Esophagus squamous epithelium (tissue), 5 donors: ENCODE measurements around the gene KIF26A. TPM values are rescaled to one million over a fixed set of nuclear protein-coding genes. Genes with fewer than 3 reads are reported as not detected.
"Not testable (repeated sequence)": the region's sequence is repeated elsewhere in the genome, so short reads cannot be mapped to it uniquely, and the experiment has no call there.

Experiments
- DNase-seq: peaks from one replicate; lab custom pipeline; 2025; lab: John Stamatoyannopoulos, UW
- H3K27ac ChIP-seq, 4 donors: fragments of 200-600 bp; sonication (generic); one replicate each; pipeline ENCODE4 v1.5.1; 2016 to 2019; ENCODE audit warnings: mild to moderate bottlenecking in 1 of 4
- H3K27me3 ChIP-seq, 4 donors: fragments of 200-600 bp; sonication (generic); 1 replicate in 3 of 4; 2 replicates in 1 of 4; pipeline versions ENCODE4 v1.5.1 to v1.6.0; 2017 to 2021; ENCODE audit warnings: antibody characterized with exemption in 1 of 4
- H3K36me3 ChIP-seq, 3 donors: fragments of 200-600 bp; sonication (generic); one replicate each; pipeline ENCODE4 v1.5.1; 2016 to 2019
- H3K4me1 ChIP-seq, 3 donors: fragments of 200-600 bp; sonication (generic); one replicate each; pipeline ENCODE4 v1.5.1; 2017 to 2019
- H3K4me3 ChIP-seq, 4 donors: fragments of 200-600 bp; sonication (generic); 1 replicate in 3 of 4; 2 replicates in 1 of 4; pipeline ENCODE4 v1.5.1; 2016 to 2019; ENCODE audit warnings: mild to moderate bottlenecking in 2 of 4, moderate library complexity in 1 of 4
- H3K9me3 ChIP-seq, 3 donors: fragments of 200-600 bp; sonication (generic); one replicate each; pipeline ENCODE4 v1.5.1; 2016 to 2019
- CTCF ChIP-seq, 6 experiments: fragments of 450-650 bp in 4 of 6; fragments of 200-600 bp in 2 of 6; sonication (generic) in 2 of 6; IDR thresholded peaks; one replicate each; pipeline ENCODE4 v1.5.1; 2016 to 2019; ENCODE audit warnings: antibody characterized with exemption in 6 of 6, mild to moderate bottlenecking in 4 of 6, moderate library complexity in 4 of 6
- POLR2A ChIP-seq, 4 donors: fragments of 450-650 bp; IDR thresholded peaks; one replicate each; pipeline ENCODE4 v1.6.1; 2017; ENCODE audit warnings: antibody characterized with exemption in 4 of 4, mild to moderate bottlenecking in 4 of 4, moderate library complexity in 3 of 4
- WGBS, 2 donors: methylation state at CpG; one replicate each; pipeline ENCODE4 v1.1.5; 2018; 5-methylcytosine and 5-hydroxymethylcytosine counted together
- intact Hi-C: fragments of 100-400 bp; cut with DNase I; formaldehyde crosslinking; loops from one replicate; pipeline ENCODE4 v1.15.0; 2022
- total RNA-seq, 4 donors: library from RNA; depleted of rRNA; stranded (reverse); fragments of >200 nt; gene quantifications; one replicate each; pipeline ENCODE4 v1.1.0, GENCODE V29; 2016
- donor health status: DM: yes; HTN: yes; CAD: no.

KIF26A gene
- total RNA-seq, 4 donors from 2014 or later, result 0.80 to 2.7 (median 0.96) TPM

GRCh38 chr14:104222396-104223036 is 84.1 kb downstream of the KIF26A start:
- intact Hi-C loops, result no loop called here
- WGBS, 2 donors, result 69 to 95% methylated on average over 3 to 5 of the region's 11 CpGs
- no peak for DNase-seq
- Histone ChIP-seq H3K36me3 (no peaks in the 10 kb centered on the region), H3K27me3 (peaks cover 0 to 52% (median 0%) of the 10 kb centered on the region in 4 donors), H3K4me1 (peaks cover 0 to 20% (median 0%) of the 10 kb centered on the region in 3 donors), H3K9me3 (peaks cover 0 to 12% (median 3%) of the 10 kb centered on the region in 3 donors), H3K27ac (no peak overlapping the region), H3K4me3 (no peak overlapping the region)
- TF ChIP-seq POLR2A (IDR thresholded peaks at IDR 0.05) (no peak), CTCF (IDR thresholded peaks at IDR 0.05) (no peak)

DNA sequence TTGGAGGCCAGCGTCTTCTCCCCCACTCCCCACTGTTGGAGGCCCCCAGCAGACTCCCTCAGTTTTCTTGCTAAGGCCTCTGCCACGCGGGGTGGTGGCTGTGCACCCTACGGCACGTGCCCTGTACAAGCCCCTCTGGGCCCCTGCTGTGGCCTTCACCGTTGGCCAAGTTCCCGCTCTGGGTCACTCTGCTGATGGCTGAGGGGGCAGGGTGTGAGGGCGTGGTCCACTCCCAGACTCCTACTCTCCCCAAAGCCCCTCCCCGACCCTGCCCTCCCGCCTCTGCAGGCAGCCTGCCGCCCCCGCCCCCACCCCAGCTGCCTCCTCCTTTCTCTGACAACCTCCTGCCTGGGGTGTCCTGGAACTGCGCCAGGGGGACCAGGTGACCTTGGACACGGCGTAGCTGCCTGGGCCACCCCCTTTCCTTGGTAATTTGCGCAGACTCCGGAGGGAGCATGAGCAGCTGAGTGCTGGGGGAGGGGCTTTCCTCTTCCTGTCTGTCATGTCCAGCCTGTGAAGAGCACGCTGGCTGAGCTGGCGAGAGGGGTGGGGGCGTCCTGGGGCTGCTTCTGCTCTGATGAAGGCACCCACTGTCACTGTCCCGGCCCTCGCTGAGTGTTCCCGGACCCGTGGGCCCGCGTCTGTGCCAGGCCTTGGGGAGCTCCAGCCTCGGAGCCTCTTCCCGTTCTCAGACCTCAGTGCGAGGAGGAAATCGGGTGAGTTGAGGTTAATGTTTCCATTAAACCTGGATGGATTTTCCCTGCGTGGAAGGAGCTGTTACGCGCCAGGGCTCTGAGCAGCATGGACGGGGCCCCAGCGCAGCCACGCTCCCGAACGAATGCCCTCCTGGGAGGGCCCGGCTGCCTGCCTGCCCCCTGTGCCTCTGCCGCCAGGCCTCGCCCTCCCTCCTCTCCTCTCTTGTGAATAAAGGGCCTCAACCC is 85.0 kb downstream of the KIF26A start:
- TF ChIP-seq CTCF (IDR thresholded peaks at IDR 0.05) (no peak), POLR2A (IDR thresholded peaks at IDR 0.05) (no peak)
- 24 to 62% methylated on average over 5 to 13 of the region's 41 CpGs for WGBS, 2 donors
- Histone ChIP-seq H3K36me3 (no peaks in the 10 kb centered on the region), H3K4me1 (peaks cover 0 to 20% (median 0%) of the 10 kb centered on the region in 3 donors), H3K9me3 (peaks cover 0 to 16% (median 6%) of the 10 kb centered on the region in 3 donors), H3K4me3 (peak overlapping the region in 3 of 4 donors; percentile 9 to 53 (median 35)), H3K27me3 (peaks cover 0 to 52% (median 0%) of the 10 kb centered on the region in 4 donors), H3K27ac (no peak overlapping the region)
- intact Hi-C loops, result no loop called here
- DNase-seq, result no peak

DNA sequence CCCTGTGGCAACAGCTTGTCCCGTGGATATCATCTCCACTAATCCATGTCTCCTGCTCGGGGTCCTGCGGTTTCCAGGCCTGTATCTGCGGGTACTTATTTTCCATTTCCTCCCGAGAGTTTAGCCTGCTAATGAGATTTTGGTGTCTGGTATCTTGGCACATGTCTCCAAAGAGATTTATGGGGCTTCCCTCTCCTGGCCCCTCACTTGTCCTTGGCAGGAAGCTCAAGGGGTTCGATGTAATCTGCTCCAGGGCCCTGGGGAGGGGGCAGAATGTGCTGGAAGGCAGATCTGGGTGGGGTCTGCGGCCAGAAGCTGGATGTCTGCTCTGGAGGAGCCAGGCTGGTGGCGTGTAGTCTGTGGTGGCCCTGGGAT is 85.7 kb downstream of the KIF26A start:
- 18 to 42% methylated on average over 5 to 8 of the region's 8 CpGs for WGBS, 2 donors
- H3K27ac ChIP-seq, result no peak overlapping the region
- peaks cover 0 to 16% (median 6%) of the 10 kb centered on the region in 3 donors for H3K9me3 ChIP-seq
- H3K4me1 ChIP-seq, result peaks cover 0 to 20% (median 0%) of the 10 kb centered on the region in 3 donors
- no peaks in the 10 kb centered on the region for H3K36me3 ChIP-seq
- intact Hi-C loops, result no loop called here
- no peak for DNase-seq
- no peak for TF ChIP-seq CTCF (IDR thresholded peaks at IDR 0.05)
- no peak for TF ChIP-seq POLR2A (IDR thresholded peaks at IDR 0.05)
- H3K4me3 ChIP-seq, result peak overlapping the region in 2 of 4 donors; percentile 35 to 53
- H3K27me3 ChIP-seq, result peaks cover 0 to 52% (median 0%) of the 10 kb centered on the region in 4 donors

DNA sequence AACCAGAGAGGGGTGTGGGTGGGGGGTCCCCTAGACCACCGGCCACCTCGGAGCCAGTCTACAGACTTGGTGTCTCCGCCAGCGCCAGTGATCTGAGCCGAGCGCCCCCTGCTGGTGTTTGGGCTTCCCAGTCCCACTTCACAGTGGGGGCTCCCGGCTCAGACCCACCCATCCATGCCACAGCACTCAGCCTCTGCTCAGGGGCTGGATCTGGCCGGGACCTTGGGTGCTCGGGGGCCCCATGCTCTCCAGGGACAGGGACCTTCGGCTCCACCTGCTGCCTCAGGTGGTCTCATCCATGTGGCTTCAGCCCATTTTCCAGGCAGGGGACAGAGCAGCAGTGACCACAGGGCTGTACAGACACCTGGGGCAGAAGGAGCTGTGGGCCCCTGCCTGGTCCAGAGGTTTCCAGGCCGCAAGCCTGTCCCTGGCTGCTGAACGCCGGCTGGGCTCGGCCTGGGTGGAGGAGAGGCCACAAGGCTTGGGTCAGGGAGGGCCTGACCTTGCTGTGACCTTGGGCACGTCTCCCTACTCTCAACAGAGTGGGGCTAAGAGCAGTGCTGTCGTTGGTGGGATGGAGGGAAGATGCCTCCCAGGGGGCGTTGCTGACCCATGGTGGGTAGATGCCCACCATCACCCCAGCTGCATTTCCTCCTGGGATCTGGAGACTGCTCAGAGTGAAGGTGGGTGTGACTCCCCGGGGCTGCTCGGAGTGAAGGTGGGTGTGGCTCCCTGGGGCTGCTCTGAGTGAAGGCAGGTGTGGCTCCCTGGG is 86.3 kb downstream of the KIF26A start:
- TF ChIP-seq POLR2A (IDR thresholded peaks at IDR 0.05) (no peak), CTCF (IDR thresholded peaks at IDR 0.05) (peak in 2 of 6 experiments; percentile 17 to 33)

DNA sequence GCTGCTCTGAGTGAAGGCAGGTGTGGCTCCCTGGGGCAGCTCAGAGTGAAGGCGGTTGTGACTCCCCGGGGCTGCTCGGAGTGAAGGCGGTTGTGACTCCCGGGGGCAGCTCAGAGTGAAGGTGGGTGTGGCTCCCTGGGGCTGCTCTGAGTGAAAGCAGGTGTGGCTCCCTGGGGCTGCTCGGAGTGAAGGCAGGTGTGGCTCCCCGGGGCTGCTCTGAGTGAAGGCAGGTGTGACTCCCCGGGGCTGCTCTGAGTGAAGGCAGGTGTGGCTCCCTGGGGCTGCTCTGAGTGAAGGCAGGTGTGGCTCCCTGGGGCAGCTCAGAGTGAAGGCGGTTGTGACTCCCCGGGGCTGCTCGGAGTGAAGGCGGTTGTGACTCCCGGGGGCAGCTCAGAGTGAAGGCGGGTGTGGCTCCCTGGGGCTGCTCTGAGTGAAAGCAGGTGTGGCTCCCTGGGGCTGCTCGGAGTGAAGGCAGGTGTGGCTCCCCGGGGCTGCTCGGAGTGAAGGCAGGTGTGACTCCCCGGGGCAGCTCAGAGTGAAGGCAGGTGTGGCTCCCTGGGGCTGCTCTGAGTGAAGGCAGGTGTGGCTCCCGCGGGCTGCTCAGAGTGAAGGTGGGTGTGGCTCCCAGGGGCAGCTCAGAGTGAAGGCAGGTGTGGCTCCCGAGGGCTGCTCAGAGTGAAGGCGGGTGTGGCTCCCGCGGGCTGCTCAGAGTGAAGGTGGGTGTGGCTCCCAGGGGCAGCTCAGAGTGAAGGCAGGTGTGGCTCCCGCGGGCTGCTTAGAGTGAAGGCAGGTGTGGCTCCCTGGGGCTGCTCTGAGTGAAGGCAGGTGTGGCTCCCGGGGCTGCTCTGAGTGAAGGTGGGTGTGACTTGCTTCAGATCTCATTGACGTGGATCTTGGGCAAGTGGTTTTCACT is 87.1 kb downstream of the KIF26A start:
- no CpG with 5 or more reads among the region's 28 CpGs for WGBS, 2 donors
- Histone ChIP-seq H3K27me3 (peaks cover 0 to 43% (median 0%) of the 10 kb centered on the region in 4 donors), H3K9me3 (peaks cover 0 to 16% (median 6%) of the 10 kb centered on the region in 3 donors), H3K4me1 (peaks cover 0 to 20% (median 0%) of the 10 kb centered on the region in 3 donors)
- intact Hi-C loops, H3K36me3 ChIP-seq, H3K4me3 ChIP-seq, DNase-seq, H3K27ac ChIP-seq: not testable (repeated sequence)

More for the DNA sequence above, 86.3 kb downstream of the KIF26A start:
- Histone ChIP-seq H3K4me3 (peak overlapping the region in 2 of 4 donors; percentile 35 to 53), H3K27me3 (peaks cover 0 to 52% (median 0%) of the 10 kb centered on the region in 4 donors), H3K36me3 (no peaks in the 10 kb centered on the region), H3K27ac (no peak overlapping the region), H3K9me3 (peaks cover 0 to 16% (median 6%) of the 10 kb centered on the region in 3 donors), H3K4me1 (peaks cover 0 to 20% (median 0%) of the 10 kb centered on the region in 3 donors)
- no peak for DNase-seq
- intact Hi-C loops, result no loop called here
- WGBS, 2 donors, result 20 to 62% methylated on average over 1 to 4 of the region's 19 CpGs
